GM19395 (cell line): Measurements from ENCODE around the gene BMP6.

ENCODE experiments used
- ATAC-seq: cut with Tn5 transposase; IDR thresholded peaks from one replicate; pipeline ENCODE4 v1.9.1; 2021; ENCODE audit warnings: mild to moderate bottlenecking, moderate library complexity; ENCODE audit not compliant: unreplicated experiment

Gene BMP6

GRCh38 chr6:7919871-7920270 lies 194.0 kb downstream of the BMP6 start:
- ATAC-seq = no peak

GRCh38 chr6:7920425-7920824 lies 194.5 kb downstream of the BMP6 start:
- ATAC-seq = no peak

DNA sequence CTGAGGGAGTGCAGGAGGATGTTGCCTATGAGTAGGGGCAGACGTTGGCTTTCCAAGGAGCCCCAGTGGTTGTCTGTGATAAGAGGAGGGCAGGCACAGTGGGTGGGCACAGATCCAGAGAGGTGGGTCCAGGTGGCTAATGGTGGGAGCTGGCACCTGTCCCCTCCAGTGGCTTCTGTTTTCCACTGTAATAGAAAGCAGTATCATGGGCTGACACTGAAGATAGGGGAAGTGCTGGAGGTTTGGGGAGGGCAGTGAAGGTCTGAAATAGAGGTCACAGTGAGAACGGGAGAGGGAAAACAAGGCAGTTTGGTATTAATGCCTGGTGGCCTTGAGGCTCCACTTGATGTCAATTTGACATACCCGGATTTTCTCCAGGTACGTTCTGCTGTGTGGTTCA lies 195.1 kb downstream of the BMP6 start:
- ATAC-seq = no peak

DNA sequence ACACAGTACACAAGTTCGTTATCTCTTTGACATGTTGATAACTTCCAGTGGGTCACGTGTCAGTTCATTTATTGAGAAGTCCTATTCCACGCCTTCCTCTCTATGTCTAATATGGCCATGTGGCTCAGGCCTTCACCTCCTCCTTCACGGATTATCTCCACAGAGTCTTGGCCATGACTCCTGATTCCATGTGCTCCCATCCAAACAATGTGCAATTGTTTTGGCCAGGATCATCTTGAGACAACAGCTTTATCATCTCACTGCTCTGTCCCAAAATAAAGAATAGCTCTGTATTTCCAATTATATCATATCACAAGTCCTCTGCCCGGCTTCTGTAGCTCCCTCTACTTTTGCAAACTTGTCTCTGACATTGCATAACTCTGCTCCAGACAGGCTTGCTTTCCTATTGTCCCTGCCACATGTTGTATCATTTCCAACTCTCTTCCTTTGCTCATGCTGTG lies 195.8 kb downstream of the BMP6 start:
- ATAC-seq = no peak

- no peak for ATAC-seq
Measured at GRCh38 chr6:7922596-7922995, 196.7 kb downstream of the BMP6 start.

GRCh38 chr6:7924867-7925266 lies 199.0 kb downstream of the BMP6 start:
- no peak for ATAC-seq
